Tibial nerve (tissue), 4 donors: ENCODE results near the gene UBFD1. TPM values are rescaled to one million over a fixed set of nuclear protein-coding genes. Genes with fewer than 3 reads are reported as not detected.

Experiments used
- DNase-seq, 2 donors: peaks; one replicate each; pipeline ENCODE4 v3.0.0-alpha.2; 2019; ENCODE audit warnings: low spot score in 2 of 2
- H3K27ac ChIP-seq, 4 donors: fragments of 200-600 bp; sonication (generic) in 3 of 4; one replicate each; pipeline ENCODE4 v1.5.1; 2017 to 2019; ENCODE audit warnings: mild to moderate bottlenecking in 1 of 4
- H3K27me3 ChIP-seq, 2 donors: fragments of 200-600 bp; sonication (generic) in 1 of 2; one replicate each; pipeline versions ENCODE4 v1.5.1 to v1.6.0; 2017 to 2019
- H3K36me3 ChIP-seq, 3 donors: fragments of 200-600 bp; sonication (generic); one replicate each; pipeline ENCODE4 v1.5.1; 2018 to 2019
- H3K4me1 ChIP-seq, 4 donors: fragments of 200-600 bp; sonication (generic) in 3 of 4; one replicate each; pipeline ENCODE4 v1.5.1; 2017 to 2019
- H3K4me3 ChIP-seq, 4 donors: fragments of 200-600 bp; sonication (generic) in 3 of 4; one replicate each; pipeline ENCODE4 v1.5.1; 2017 to 2019; ENCODE audit warnings: mild to moderate bottlenecking in 1 of 4, moderate library complexity in 1 of 4
- H3K9me3 ChIP-seq, 4 donors: fragments of 200-600 bp; sonication (generic) in 3 of 4; one replicate each; pipeline ENCODE4 v1.5.1; 2017 to 2019
- EP300 ChIP-seq, 2 donors: sonication (generic); formaldehyde crosslinking; IDR thresholded peaks; one replicate each; pipeline ENCODE4 v1.6.1; 2017; ENCODE audit warnings: antibody characterized with exemption in 2 of 2, mild to moderate bottlenecking in 1 of 2
- POLR2A ChIP-seq, 2 donors: fragments of 450-650 bp; IDR thresholded peaks; one replicate each; pipeline ENCODE4 v1.6.1; 2017; ENCODE audit warnings: antibody characterized with exemption in 2 of 2, mild to moderate bottlenecking in 2 of 2, moderate library complexity in 2 of 2
- WGBS, 2 donors: methylation state at CpG; one replicate each; pipeline ENCODE4 v1.1.5; 2018; 5-methylcytosine and 5-hydroxymethylcytosine counted together
- total RNA-seq, 4 donors: library from RNA; depleted of rRNA; stranded (reverse); fragments of >200 nt; gene quantifications; one replicate each; pipeline ENCODE4 v1.1.0, GENCODE V29; 2016
- TF ChIP-seq, protein P1 (sequence below), 5 experiments: fragments of 200-600 bp in 3 of 5; fragments of 450-650 bp in 2 of 5; sonication (generic) in 3 of 5; IDR thresholded peaks; one replicate each; pipeline ENCODE4 v1.5.1; 2016 to 2019; ENCODE audit warnings: antibody characterized with exemption in 5 of 5, mild to moderate bottlenecking in 3 of 5, moderate library complexity in 2 of 5

UBFD1 gene
- total RNA-seq, 4 donors from 2014 or later = 70.5 to 110 (median 76.5) TPM

DNA sequence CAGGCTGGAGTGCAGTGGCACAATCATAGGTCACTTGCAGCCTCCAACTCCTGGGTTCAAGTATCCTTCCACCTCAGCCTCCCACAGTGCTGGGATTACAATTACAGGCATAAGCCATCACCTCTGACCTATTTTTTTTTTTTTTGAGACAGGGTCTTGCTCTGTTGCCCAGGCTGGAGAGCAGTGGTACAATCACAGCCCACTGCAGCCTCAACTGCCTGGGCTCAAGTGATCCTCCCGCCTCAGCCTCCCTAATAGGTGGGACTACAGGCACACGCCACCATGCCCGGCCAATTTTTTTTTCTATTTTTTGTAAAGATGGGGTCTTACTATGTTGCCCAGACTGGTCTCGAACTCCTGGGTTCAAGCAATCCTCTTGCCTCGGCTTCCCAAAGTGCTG, 41.6 kb upstream of the UBFD1 start:
- H3K4me1 ChIP-seq = peaks cover 0 to 4% (median under 1%) of the 10 kb centered on the region in 4 donors
- TF ChIP-seq POLR2A (IDR thresholded peaks at IDR 0.05) = no peak
- TF ChIP-seq, protein P1, sequence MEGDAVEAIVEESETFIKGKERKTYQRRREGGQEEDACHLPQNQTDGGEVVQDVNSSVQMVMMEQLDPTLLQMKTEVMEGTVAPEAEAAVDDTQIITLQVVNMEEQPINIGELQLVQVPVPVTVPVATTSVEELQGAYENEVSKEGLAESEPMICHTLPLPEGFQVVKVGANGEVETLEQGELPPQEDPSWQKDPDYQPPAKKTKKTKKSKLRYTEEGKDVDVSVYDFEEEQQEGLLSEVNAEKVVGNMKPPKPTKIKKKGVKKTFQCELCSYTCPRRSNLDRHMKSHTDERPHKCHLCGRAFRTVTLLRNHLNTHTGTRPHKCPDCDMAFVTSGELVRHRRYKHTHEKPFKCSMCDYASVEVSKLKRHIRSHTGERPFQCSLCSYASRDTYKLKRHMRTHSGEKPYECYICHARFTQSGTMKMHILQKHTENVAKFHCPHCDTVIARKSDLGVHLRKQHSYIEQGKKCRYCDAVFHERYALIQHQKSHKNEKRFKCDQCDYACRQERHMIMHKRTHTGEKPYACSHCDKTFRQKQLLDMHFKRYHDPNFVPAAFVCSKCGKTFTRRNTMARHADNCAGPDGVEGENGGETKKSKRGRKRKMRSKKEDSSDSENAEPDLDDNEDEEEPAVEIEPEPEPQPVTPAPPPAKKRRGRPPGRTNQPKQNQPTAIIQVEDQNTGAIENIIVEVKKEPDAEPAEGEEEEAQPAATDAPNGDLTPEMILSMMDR (IDR thresholded peaks at IDR 0.05) = no peak
- no peak for TF ChIP-seq EP300 (IDR thresholded peaks at IDR 0.05)
- DNase-seq = no peak
- 98% methylated on average over 5 of the region's 5 CpGs for WGBS, 2 donors
- peaks cover 0 to 22% (median 0%) of the 10 kb centered on the region in 3 donors for H3K36me3 ChIP-seq
- H3K27ac ChIP-seq = no peak overlapping the region
- no peaks in the 10 kb centered on the region for H3K27me3 ChIP-seq
- no peaks in the 10 kb centered on the region for H3K9me3 ChIP-seq
- H3K4me3 ChIP-seq = no peak overlapping the region

GRCh38 chr16:23516366-23517137, 41.0 kb upstream of the UBFD1 start:
- H3K27ac ChIP-seq = no peak overlapping the region
- WGBS, 2 donors = 73 to 81% methylated on average over 4 of the region's 4 CpGs
- H3K27me3 ChIP-seq = no peaks in the 10 kb centered on the region
- no peak for DNase-seq
- H3K4me1 ChIP-seq = peaks cover 0 to 3% (median 0%) of the 10 kb centered on the region in 4 donors
- H3K36me3 ChIP-seq = peaks cover 0 to 22% (median 0%) of the 10 kb centered on the region in 3 donors
- TF ChIP-seq, protein P1 (IDR thresholded peaks at IDR 0.05) = no peak
- TF ChIP-seq POLR2A (IDR thresholded peaks at IDR 0.05) (no peak), EP300 (IDR thresholded peaks at IDR 0.05) (no peak)
- H3K9me3 ChIP-seq = no peaks in the 10 kb centered on the region
- H3K4me3 ChIP-seq = no peak overlapping the region

DNA sequence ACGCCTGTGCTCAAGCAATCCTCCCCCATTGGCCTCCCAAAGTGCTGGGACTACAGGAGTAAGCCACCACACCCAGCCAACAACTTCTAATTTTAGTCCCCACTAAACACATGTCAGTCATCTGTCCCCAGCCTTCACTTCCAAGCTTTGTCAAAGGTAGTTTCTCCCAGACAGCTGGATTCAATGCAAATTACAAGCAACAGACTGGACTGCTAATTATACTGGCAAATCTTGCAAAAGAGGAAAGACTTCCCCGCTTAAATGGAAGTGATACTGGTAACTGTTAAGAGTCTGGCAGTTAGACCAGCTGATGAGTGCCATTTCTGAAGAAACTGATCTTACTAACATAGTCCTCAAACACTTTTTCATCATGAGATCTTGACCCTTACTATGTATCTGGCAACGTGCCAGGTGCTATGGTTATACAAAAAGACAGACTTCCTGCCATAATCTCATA, 39.1 kb upstream of the UBFD1 start:
- no peak overlapping the region for H3K4me3 ChIP-seq
- no peak overlapping the region for H3K27ac ChIP-seq
- whole genome bisulfite sequencing, 2 donors = 55 to 69% methylated on average over 3 of the region's 3 CpGs
- no peaks in the 10 kb centered on the region for H3K9me3 ChIP-seq
- no peaks in the 10 kb centered on the region for H3K27me3 ChIP-seq
- H3K36me3 ChIP-seq = peaks cover 0 to 37% (median 10%) of the 10 kb centered on the region in 3 donors
- no peak for TF ChIP-seq EP300 (IDR thresholded peaks at IDR 0.05)
- TF ChIP-seq, protein P1 (IDR thresholded peaks at IDR 0.05) = no peak
- TF ChIP-seq POLR2A (IDR thresholded peaks at IDR 0.05) = no peak
- peaks cover 0 to 3% (median 0%) of the 10 kb centered on the region in 4 donors for H3K4me1 ChIP-seq
- DNase-seq = no peak

GRCh38 chr16:23519282-23519681, 38.2 kb upstream of the UBFD1 start:
- H3K27ac ChIP-seq = no peak overlapping the region
- DNase-seq = no peak
- peaks cover 0 to 3% (median 0%) of the 10 kb centered on the region in 4 donors for H3K4me1 ChIP-seq
- no peaks in the 10 kb centered on the region for H3K9me3 ChIP-seq
- peaks cover 0 to 41% (median 17%) of the 10 kb centered on the region in 3 donors for H3K36me3 ChIP-seq
- WGBS, 2 donors = 93 to 94% methylated on average over 5 of the region's 5 CpGs
- no peaks in the 10 kb centered on the region for H3K27me3 ChIP-seq
- H3K4me3 ChIP-seq = no peak overlapping the region
- TF ChIP-seq, protein P1 (IDR thresholded peaks at IDR 0.05) = no peak

DNA sequence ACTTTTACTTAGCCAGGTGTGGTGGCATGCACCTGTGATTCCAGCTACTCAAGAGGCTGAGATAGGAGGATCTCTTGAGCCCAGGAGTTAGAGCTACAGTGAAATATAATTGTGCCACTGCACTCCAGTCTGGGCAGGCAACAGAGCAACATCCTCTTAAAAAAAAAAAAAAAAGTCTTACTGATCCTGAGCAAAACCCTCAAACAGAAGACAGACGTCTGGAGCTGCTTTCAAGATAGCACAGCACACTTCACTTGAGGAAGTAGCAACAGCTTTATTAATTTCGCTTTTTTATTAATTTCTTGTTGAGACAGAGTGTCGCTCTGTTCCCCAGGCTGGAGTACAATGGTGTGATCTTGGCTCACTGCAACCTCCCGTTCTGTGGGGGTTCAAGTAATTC, 37.0 kb upstream of the UBFD1 start:
- peaks cover 0 to 46% (median 17%) of the 10 kb centered on the region in 3 donors for H3K36me3 ChIP-seq
- H3K4me3 ChIP-seq = no peak overlapping the region
- no peaks in the 10 kb centered on the region for H3K27me3 ChIP-seq
- TF ChIP-seq EP300 (IDR thresholded peaks at IDR 0.05) (no peak), POLR2A (IDR thresholded peaks at IDR 0.05) (no peak)
- TF ChIP-seq, protein P1 (IDR thresholded peaks at IDR 0.05) = no peak
- H3K4me1 ChIP-seq = peaks cover 0 to 3% (median 0%) of the 10 kb centered on the region in 4 donors
- 84 to 85% methylated on average over 4 of the region's 4 CpGs for WGBS, 2 donors
- peak overlapping the region in 2 of 4 donors; percentile 11 to 49 for H3K27ac ChIP-seq
- no peaks in the 10 kb centered on the region for H3K9me3 ChIP-seq
- DNase-seq = no peak
